Karpas-422 (cell line): ENCODE results near the gene BICRA. TPM values are rescaled to one million over a fixed set of nuclear protein-coding genes. Genes with fewer than 3 reads are reported as not detected.
A peak's percentile ranks its signal among the peaks of the same experiment; 100 is the strongest.

Source experiments
- DNase-seq: peaks from one replicate; pipeline ENCODE4 v3.0.0-alpha.2; 2015
- H2AFZ ChIP-seq: fragments of 200-600 bp; sonication (generic); 2 replicates; pipeline ENCODE4 v1.6.1; 2014; ENCODE audit warnings: antibody characterized with exemption, low read length, mixed read lengths
- H3K27ac ChIP-seq: fragments of 200-600 bp; sonication (generic); 2 replicates; pipeline ENCODE4 v1.5.1; 2014; ENCODE audit warnings: mild to moderate bottlenecking, low read length, moderate library complexity
- H3K27me3 ChIP-seq: fragments of 200-600 bp; sonication (generic); 2 replicates; pipeline ENCODE4 v1.6.1; 2014; ENCODE audit warnings: low read length, mixed read lengths
- H3K36me3 ChIP-seq: fragments of 200-600 bp; sonication (generic); 2 replicates; pipeline ENCODE4 v1.6.1; 2014; ENCODE audit warnings: low read length, mixed read lengths; ENCODE audit not compliant: insufficient read depth
- H3K4me1 ChIP-seq: fragments of 200-600 bp; sonication (generic); 2 replicates; pipeline ENCODE4 v1.6.1; 2014; ENCODE audit warnings: mild to moderate bottlenecking, low read length, mixed read lengths
- H3K4me2 ChIP-seq: fragments of 200-600 bp; sonication (generic); 2 replicates; pipeline ENCODE4 v1.6.1; 2014; ENCODE audit warnings: low read length, low read depth, mild to moderate bottlenecking; ENCODE audit not compliant: poor library complexity, severe bottlenecking
- H3K4me3 ChIP-seq: fragments of 200-600 bp; sonication (generic); 2 replicates; pipeline ENCODE4 v1.5.1; 2014; ENCODE audit warnings: mild to moderate bottlenecking, antibody characterized with exemption, low read length, mixed read lengths
- H3K79me2 ChIP-seq: fragments of 200-600 bp; sonication (generic); 2 replicates; pipeline ENCODE4 v1.6.1; 2014; ENCODE audit warnings: mild to moderate bottlenecking, low read length, mixed read lengths
- H3K9ac ChIP-seq: fragments of 200-600 bp; sonication (generic); 2 replicates; pipeline ENCODE4 v1.6.0; 2014; ENCODE audit warnings: low read length
- H3K9me2 ChIP-seq: fragments of 200-600 bp; sonication (generic), shearing (Covaris generic); replicated peaks from 2 replicates; pipeline ENCODE4 v1.6.0; 2014; ENCODE audit warnings: mild to moderate bottlenecking, low read length, moderate library complexity; ENCODE audit not compliant: insufficient read depth
- H3K9me3 ChIP-seq: fragments of 300-700, 200-600 bp; sonication (generic); 2 replicates; pipeline ENCODE4 v1.6.1; 2014; ENCODE audit warnings: low read length, mixed read lengths
- H4K20me1 ChIP-seq: fragments of 200-600 bp; sonication (generic); 2 replicates; pipeline ENCODE4 v1.6.1; 2014; ENCODE audit warnings: mild to moderate bottlenecking, antibody characterized with exemption, low read length, low read depth; ENCODE audit not compliant: insufficient read depth
- total RNA-seq: library from RNA; depleted of rRNA; stranded (reverse); fragments of >200 nt; shearing (Covaris generic); gene quantifications from 2 replicates; pipeline ENCODE4 v1.2.3, GENCODE V29; 2014; ENCODE audit warnings: low replicate concordance

Gene BICRA
- total RNA-seq, 1 experiment from 2014 or later: 1.8 TPM

DNA sequence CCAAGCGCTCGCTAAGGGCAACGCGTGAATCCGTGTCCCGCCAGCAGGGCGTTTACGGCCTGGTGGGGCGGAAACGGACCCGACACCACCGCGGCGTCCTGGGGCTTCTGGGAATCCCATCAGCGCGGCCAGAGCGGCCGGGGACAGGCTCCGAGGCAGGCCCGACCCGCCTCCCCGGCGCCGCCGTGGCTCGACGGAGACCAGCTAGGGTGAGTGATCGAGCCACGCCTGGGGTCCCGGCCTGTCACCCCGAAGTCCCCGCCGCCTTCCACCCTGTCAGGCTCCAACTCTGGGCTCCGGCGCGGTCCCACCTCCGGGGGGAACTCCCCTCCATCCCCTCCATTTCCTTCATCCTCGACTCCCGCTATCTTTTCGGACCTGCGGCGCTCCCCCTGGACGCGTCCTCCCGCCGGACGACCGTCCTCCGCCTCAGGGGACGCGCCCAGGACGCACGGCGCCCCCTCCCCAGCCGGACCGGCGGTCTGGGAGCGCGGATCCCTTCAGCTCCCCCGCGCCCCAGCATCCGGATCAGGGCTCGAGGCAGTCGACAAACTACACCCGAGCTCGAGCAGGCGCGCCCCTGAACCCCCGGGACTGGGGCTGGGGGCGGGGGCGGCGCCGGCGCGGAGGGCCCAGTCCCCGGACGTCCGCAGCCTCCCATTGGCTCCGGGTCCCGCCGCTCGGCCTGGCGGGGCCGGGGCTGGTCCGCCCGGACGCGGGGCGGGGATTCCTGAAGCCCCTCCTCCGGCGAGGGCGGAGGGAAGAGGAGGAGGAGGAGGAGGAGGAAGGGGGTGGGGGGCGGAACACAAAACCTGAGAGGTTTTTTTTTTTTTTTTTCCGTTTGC is 638 bp upstream of the BICRA start:
- Histone ChIP-seq H3K4me2 (peak overlapping the region; percentile 94), H3K36me3 (no peaks in the 10 kb centered on the region), H3K9ac (peak overlapping the region; percentile 99), H4K20me1 (peaks cover 18% of the 10 kb centered on the region; the same call in 1 of the 2 replicates), H3K9me3 (no peaks in the 10 kb centered on the region), H3K27ac (peak overlapping the region; percentile 79), H3K79me2 (peaks cover 48% of the 10 kb centered on the region), H3K9me2 (no peaks in the 10 kb centered on the region), H3K4me1 (peaks cover 11% of the 10 kb centered on the region), H2AFZ (peak overlapping the region; percentile 93), H3K4me3 (peak overlapping the region; percentile 99), H3K27me3 (no peaks in the 10 kb centered on the region)
- peak; percentile 98 for DNase-seq

DNA sequence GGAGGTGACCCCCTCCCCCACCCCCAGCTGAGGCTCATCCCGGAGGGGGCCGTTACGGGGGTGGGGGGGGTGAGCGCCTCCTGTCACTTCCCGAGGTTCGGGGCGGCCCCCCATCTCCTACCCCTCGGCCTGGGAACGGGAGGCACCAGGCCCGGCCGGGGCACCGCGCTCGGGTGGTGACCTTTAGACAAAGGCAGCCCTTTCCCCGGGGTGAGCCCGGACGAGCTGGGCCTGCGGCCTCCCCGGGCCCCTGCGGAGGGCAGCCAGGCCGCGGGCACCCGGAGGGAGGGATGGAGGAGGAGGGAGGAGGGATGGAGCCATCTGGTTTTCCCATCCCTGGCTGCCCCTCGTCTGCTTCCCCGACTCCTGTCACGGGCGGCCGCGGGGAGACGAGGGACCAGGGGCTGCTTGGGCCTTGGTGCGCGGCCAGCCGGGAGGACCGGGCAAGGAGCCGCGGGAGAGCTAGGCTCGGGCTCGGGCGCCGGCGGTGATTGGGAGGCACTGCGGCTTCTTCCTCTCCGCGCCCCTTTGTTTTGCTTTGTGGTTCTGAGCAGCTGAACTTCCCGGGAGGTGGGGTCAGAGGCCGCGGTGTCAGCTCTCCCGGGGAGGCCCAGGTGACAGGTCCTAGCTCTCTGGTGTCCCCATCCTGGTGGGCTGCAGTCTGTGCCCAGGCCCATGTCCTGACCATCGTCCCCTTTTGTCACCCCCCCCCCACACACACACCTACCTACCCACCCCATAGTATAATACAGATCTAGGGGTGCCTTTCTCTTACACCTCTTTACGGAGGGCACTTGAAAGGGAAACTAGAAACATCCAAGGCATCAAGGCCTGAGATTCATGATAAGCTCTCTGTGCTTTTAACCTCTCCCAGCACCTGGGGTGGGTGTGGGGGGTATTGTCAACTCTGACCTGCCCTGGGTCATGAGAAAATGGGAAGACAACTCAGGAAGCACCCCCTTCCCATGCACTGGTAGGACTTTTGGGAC is 1.3 kb downstream of the BICRA start:
- H2AFZ ChIP-seq: no peak overlapping the region
- peak overlapping the region; percentile 66 for H3K27ac ChIP-seq
- peaks cover 26% of the 10 kb centered on the region; the same call in 1 of the 2 replicates for H4K20me1 ChIP-seq
- peaks cover 11% of the 10 kb centered on the region for H3K4me1 ChIP-seq
- peak overlapping the region; percentile 87 for H3K4me2 ChIP-seq
- H3K9me3 ChIP-seq: no peaks in the 10 kb centered on the region
- H3K36me3 ChIP-seq: no peaks in the 10 kb centered on the region
- DNase-seq: peak; percentile 71
- H3K4me3 ChIP-seq: peak overlapping the region; percentile 94
- H3K9me2 ChIP-seq: no peaks in the 10 kb centered on the region
- peak overlapping the region; percentile 94 for H3K9ac ChIP-seq
- H3K27me3 ChIP-seq: no peaks in the 10 kb centered on the region
- peaks cover 67% of the 10 kb centered on the region for H3K79me2 ChIP-seq

DNA sequence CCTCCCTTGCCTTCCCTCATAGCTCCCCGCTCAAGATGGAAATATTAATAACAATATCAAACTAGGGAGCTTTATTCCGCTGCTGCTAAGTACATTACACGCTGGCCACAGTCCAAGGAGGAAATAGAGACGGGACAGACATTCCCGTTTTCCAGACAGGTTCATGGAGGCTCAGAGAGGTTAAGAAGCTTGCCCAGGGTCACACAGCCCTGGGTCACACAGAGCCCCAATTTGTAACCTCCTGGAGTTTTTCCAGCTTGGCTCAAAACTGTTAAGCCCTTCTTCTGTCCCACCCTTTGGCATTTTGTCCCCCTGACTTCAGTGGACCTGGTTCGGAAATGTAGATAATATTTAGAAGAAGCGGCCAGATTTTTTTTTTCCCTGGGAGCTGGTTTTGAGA is 2.0 kb downstream of the BICRA start:
- no peak for DNase-seq
- Histone ChIP-seq H3K4me1 (peaks cover 11% of the 10 kb centered on the region), H4K20me1 (peaks cover 33% of the 10 kb centered on the region; the same call in 1 of the 2 replicates), H3K9me2 (no peaks in the 10 kb centered on the region), H3K79me2 (peaks cover 75% of the 10 kb centered on the region), H3K36me3 (no peaks in the 10 kb centered on the region), H3K4me2 (peak overlapping the region; percentile 87), H3K27me3 (no peaks in the 10 kb centered on the region), H3K9ac (peak overlapping the region; percentile 94), H3K9me3 (no peaks in the 10 kb centered on the region), H2AFZ (no peak overlapping the region), H3K4me3 (peak overlapping the region; percentile 94; the same call in 1 of the 2 replicates), H3K27ac (no peak overlapping the region)

DNA sequence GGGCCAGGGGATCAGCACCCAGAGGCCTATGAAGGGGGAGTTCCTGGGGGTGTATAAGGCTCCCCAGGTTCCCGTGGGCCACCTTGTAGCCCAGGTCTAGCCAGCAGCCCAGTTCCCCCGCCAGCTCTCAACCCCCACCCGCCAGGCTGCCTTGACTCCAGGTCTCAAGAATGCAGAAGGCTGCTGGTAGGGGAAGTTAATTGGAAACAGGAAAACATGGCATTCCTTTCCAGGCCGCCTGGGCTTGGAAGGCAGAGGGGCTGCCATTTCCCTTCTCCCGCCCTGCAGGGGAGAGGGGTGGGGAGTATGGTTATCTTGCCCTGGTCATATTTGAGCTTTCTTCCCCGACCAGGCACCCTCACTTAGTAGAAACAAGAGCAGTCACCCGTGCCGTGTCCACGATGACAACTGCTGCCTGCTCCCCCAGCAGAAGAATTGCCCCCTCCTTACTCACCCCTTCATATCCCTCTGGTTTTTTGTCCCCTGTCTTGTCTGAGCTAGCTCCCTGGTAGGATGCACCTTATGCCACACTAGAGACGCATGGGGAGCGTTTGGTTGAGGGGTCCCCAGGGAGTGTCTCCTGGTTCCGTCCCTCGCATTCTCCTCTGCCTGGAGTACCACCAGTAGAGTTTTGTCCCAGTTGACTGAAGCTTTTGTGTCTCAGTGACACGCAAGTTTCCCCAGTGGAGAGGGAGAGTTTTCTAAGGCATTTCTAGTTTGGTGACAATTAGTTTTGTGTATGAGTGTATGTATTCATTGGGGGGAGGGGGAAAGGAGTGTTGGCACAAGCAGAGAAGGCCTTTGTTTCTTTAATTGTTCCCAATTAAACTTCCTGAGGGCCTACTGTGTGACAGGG is 4.5 kb downstream of the BICRA start:
- no peak overlapping the region for H3K4me3 ChIP-seq
- H3K27me3 ChIP-seq: no peaks in the 10 kb centered on the region
- no peak overlapping the region for H3K9ac ChIP-seq
- no peak overlapping the region for H2AFZ ChIP-seq
- no peak overlapping the region for H3K4me2 ChIP-seq
- no peaks in the 10 kb centered on the region for H3K9me3 ChIP-seq
- H3K36me3 ChIP-seq: no peaks in the 10 kb centered on the region
- peaks cover 7% of the 10 kb centered on the region for H3K4me1 ChIP-seq
- no peaks in the 10 kb centered on the region for H3K9me2 ChIP-seq
- H3K79me2 ChIP-seq: peaks cover 91% of the 10 kb centered on the region
- H3K27ac ChIP-seq: no peak overlapping the region
- no peak for DNase-seq
- H4K20me1 ChIP-seq: peaks cover 44% of the 10 kb centered on the region; the same call in 1 of the 2 replicates

DNA sequence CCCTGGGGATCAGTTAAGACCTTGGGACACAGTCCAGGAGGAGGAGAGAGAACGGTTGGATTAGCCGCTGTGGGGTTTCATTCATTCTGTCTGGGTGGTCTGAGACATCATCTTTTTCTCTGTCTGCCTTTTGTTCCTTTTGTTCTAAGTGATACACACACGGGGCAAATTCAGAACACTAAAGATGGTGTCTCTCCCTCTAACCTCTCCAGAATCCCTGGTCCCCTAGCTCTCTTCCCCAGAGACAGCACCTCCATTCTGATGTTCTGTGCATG is 5.0 kb downstream of the BICRA start:
- Histone ChIP-seq H4K20me1 (peaks cover 44% of the 10 kb centered on the region; the same call in 1 of the 2 replicates), H3K9me3 (no peaks in the 10 kb centered on the region), H3K27me3 (no peaks in the 10 kb centered on the region), H3K9me2 (no peaks in the 10 kb centered on the region), H3K36me3 (no peaks in the 10 kb centered on the region), H3K79me2 (peaks cover 96% of the 10 kb centered on the region), H3K27ac (no peak overlapping the region), H3K9ac (no peak overlapping the region), H3K4me1 (peaks cover 7% of the 10 kb centered on the region), H2AFZ (no peak overlapping the region), H3K4me3 (no peak overlapping the region), H3K4me2 (no peak overlapping the region)
- no peak for DNase-seq

DNA sequence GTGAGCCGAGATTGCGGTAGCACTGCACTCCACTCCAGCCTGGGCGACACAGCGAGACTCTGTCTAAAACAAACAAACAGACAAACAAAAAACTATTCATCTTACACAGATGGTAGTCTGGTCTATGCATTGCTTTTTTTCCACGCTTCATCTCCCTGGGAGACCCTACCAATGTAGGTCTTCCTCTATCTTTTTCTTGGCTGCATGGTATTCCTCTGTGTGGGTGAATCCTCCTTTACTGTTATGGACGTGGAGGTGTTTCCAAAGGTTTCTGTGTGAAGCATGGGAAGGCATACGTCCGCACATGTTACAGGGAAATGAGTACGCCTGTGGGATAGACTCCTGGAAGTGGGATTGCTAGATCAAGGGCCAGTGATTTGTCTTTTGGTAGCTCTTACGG is 5.6 kb downstream of the BICRA start:
- DNase-seq: no peak
- H4K20me1 ChIP-seq: peaks cover 44% of the 10 kb centered on the region; the same call in 1 of the 2 replicates
- no peak overlapping the region for H3K9ac ChIP-seq
- no peaks in the 10 kb centered on the region for H3K27me3 ChIP-seq
- H2AFZ ChIP-seq: no peak overlapping the region
- peaks cover 7% of the 10 kb centered on the region for H3K4me1 ChIP-seq
- no peak overlapping the region for H3K27ac ChIP-seq
- H3K36me3 ChIP-seq: no peaks in the 10 kb centered on the region
- no peak overlapping the region for H3K4me3 ChIP-seq
- no peaks in the 10 kb centered on the region for H3K9me2 ChIP-seq
- H3K79me2 ChIP-seq: peaks cover 95% of the 10 kb centered on the region
- no peaks in the 10 kb centered on the region for H3K9me3 ChIP-seq
- no peak overlapping the region for H3K4me2 ChIP-seq

DNA sequence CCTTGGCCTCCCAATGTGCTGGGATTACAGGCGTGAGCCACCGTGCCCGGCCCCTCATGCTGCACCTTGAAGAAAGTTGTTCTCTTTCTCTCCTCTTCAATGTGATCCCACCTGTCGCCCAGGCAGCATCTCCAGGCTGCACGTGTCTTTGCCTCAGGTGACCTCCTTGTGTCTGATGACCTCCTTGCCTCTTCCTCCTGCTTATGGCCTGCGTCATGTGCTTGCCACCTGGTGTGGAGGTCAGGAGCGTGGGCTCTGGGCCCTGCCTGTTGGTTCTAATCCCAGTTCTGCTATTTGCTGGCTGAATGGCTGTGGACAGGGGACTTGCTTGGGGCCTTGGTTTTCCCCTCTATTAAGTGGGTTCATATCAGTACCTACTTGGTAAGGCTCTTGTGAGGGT is 6.3 kb downstream of the BICRA start:
- DNase-seq: no peak
- Histone ChIP-seq H4K20me1 (peaks cover 41% of the 10 kb centered on the region; the same call in 1 of the 2 replicates), H3K4me2 (no peak overlapping the region), H3K9me3 (no peaks in the 10 kb centered on the region), H3K9ac (no peak overlapping the region), H3K27me3 (no peaks in the 10 kb centered on the region), H2AFZ (no peak overlapping the region), H3K36me3 (no peaks in the 10 kb centered on the region), H3K4me3 (no peak overlapping the region), H3K79me2 (peaks cover 95% of the 10 kb centered on the region), H3K27ac (no peak overlapping the region), H3K4me1 (peaks cover 7% of the 10 kb centered on the region), H3K9me2 (no peaks in the 10 kb centered on the region)
